A549 (cell line): ENCODE results near the gene DHX30. TPM values are rescaled to one million over a fixed set of nuclear protein-coding genes. Genes with fewer than 3 reads are reported as not detected.

ENCODE experiments used
- ATAC-seq, 2 experiments: fragments of 200-7000 bp in 1 of 2; fragments of >200 bp in 1 of 2; cut with Nextera tagmentation in 1 of 2; cut with Tn5 transposase in 1 of 2; 3 replicates each; pipeline versions ENCODE4 v1.8.0 to v1.9.1; 2018 to 2020; ENCODE audit warnings: mild to moderate bottlenecking in 1 of 2, moderate library complexity in 1 of 2
- CTCF ChIA-PET: fragments of 300-600 bp; sonication (Branson Sonifier 250); formaldehyde crosslinking; extraction: SDS; loops from one replicate; lab custom pipeline; 2021; ENCODE audit warnings: antibody characterized with exemption, inconsistent platforms; lab: Yijun Ruan, JAX
- POLR2A ChIA-PET: fragments of 350-600 bp; formaldehyde crosslinking; extraction: SDS; loops from one replicate; lab custom pipeline; 2021; ENCODE audit warnings: antibody characterized with exemption, inconsistent platforms; lab: Yijun Ruan, JAX
- DNase-seq, 2 experiments: peaks; one replicate each; pipeline versions ENCODE4 v3.0.0 to v3.0.0-alpha.2; 2011 to 2016; ENCODE audit warnings: low read depth in 1 of 2, low spot score in 1 of 2
- FAIRE-seq: peaks from 2 replicates; lab custom pipeline; 2011; peaks lifted over from hg19 to GRCh38; lab: Jason Lieb, UNC
- H3K27ac ChIP-seq, 2 experiments: fragments of >200 bp; sonication (Bioruptor Twin); formaldehyde crosslinking; 3 replicates each; pipeline ENCODE4 v1.5.1; 2016 to 2017
- H3K4me1 ChIP-seq: fragments of >200 bp; sonication (Bioruptor Twin); formaldehyde crosslinking; 3 replicates; pipeline ENCODE4 v1.6.1; 2016
- H3K4me2 ChIP-seq: fragments of >200 bp; sonication (Bioruptor Twin); formaldehyde crosslinking; 3 replicates; pipeline ENCODE4 v1.6.1; 2016
- H3K4me3 ChIP-seq: fragments of >200 bp; sonication (Bioruptor Twin); formaldehyde crosslinking; 3 replicates; pipeline ENCODE4 v1.5.1; 2016
- H3K9me3 ChIP-seq: fragments of >200 bp; sonication (Bioruptor Twin); formaldehyde crosslinking; 3 replicates; pipeline ENCODE4 v1.6.1; 2016
- CBX2 ChIP-seq: fragments of 200-600 bp; sonication (generic); IDR thresholded peaks from 2 replicates; pipeline ENCODE4 v1.6.1; 2016; ENCODE audit warnings: low read depth, mild to moderate bottlenecking, borderline replicate concordance
- CHD2 ChIP-seq: fragments of 150-350 bp; IDR thresholded peaks from 2 replicates; pipeline ENCODE4 v1.6.1; 2014; ENCODE audit warnings: low read length; ENCODE audit not compliant: partially characterized antibody
- EHF ChIP-seq: fragments of 250-450 bp; sonication (Bioruptor Pico); IDR thresholded peaks from 2 replicates; pipeline ENCODE4 v1.5.0; 2020; ENCODE audit warnings: mild to moderate bottlenecking
- EHMT2 ChIP-seq: fragments of 200-600 bp; sonication (generic); IDR thresholded peaks from 2 replicates; pipeline ENCODE4 v1.6.1; 2016; ENCODE audit warnings: antibody characterized with exemption, low read depth, mild to moderate bottlenecking, moderate library complexity
- FOXS1 ChIP-seq: fragments of 250-450 bp; sonication (Bioruptor Pico); IDR thresholded peaks from 2 replicates; pipeline ENCODE4 v1.5.0; 2020; ENCODE audit warnings: mild to moderate bottlenecking, moderate library complexity
- GATA3 ChIP-seq: IDR thresholded peaks from 2 replicates; pipeline ENCODE4 v1.6.1; 2012; ENCODE audit warnings: borderline replicate concordance
- HES2 ChIP-seq: fragments of >200 bp; sonication (Bioruptor Twin); formaldehyde crosslinking; IDR thresholded peaks from 2 replicates; pipeline ENCODE4 v1.6.1; 2016
- HEYL ChIP-seq: fragments of 250-450 bp; sonication (Bioruptor Pico); IDR thresholded peaks from 2 replicates; pipeline ENCODE4 v1.8.0; 2021; ENCODE audit warnings: mild to moderate bottlenecking, moderate library complexity
- HOXB5 ChIP-seq: fragments of 250-450 bp; sonication (Bioruptor Pico); IDR thresholded peaks from 2 replicates; pipeline ENCODE4 v1.5.0; 2020; ENCODE audit warnings: mild to moderate bottlenecking, moderate library complexity
- JUN ChIP-seq, 2 experiments: fragments of >200 bp; sonication (Bioruptor Twin); formaldehyde crosslinking; IDR thresholded peaks; 2 replicates in 1 of 2; 3 replicates in 1 of 2; pipeline ENCODE4 v1.6.1; 2016 to 2017
- KDM1A ChIP-seq: fragments of 200-600 bp; sonication (generic); IDR thresholded peaks from 2 replicates; pipeline ENCODE4 v1.6.1; 2016; ENCODE audit warnings: low read depth, mild to moderate bottlenecking
- MAFK ChIP-seq: fragments of 450-650 bp; IDR thresholded peaks from 2 replicates; pipeline ENCODE4 v1.6.1; 2014; ENCODE audit not compliant: partially characterized antibody
- MAX ChIP-seq: IDR thresholded peaks from 2 replicates; pipeline ENCODE4 v1.6.1; 2012
- MYC ChIP-seq: IDR thresholded peaks from 2 replicates; pipeline ENCODE4 v1.6.1; 2012; ENCODE audit warnings: mild to moderate bottlenecking, inconsistent platforms, low read length, improper control_type of control experiment, borderline replicate concordance
- NPAS2 ChIP-seq: fragments of 250-450 bp; sonication (Bioruptor Pico); IDR thresholded peaks from 2 replicates; pipeline ENCODE4 v1.8.0; 2022; ENCODE audit warnings: mild to moderate bottlenecking, moderate library complexity, borderline replicate concordance
- PBX3 ChIP-seq: IDR thresholded peaks from 2 replicates; pipeline ENCODE4 v1.6.1; 2012
- PHF8 ChIP-seq: fragments of 200-600 bp; sonication (generic); IDR thresholded peaks from 2 replicates; pipeline ENCODE4 v1.6.1; 2016; ENCODE audit warnings: low read depth, mild to moderate bottlenecking, antibody characterized with exemption, moderate library complexity, borderline replicate concordance
- POLR2A ChIP-seq: IDR thresholded peaks from 2 replicates; pipeline ENCODE4 v1.6.1; 2012; ENCODE audit warnings: mild to moderate bottlenecking, low read length
- RAD21 ChIP-seq, 2 experiments: fragments of >200 bp in 1 of 2; sonication (Bioruptor Twin) in 1 of 2; formaldehyde crosslinking in 1 of 2; IDR thresholded peaks in 1 of 2; conservative IDR thresholded peaks in 1 of 2; 2 replicates in 1 of 2; 3 replicates in 1 of 2; pipeline ENCODE4 v1.6.1; 2012 to 2018; ENCODE audit warnings: inconsistent platforms in 1 of 2
- ZC3H11A ChIP-seq: fragments of 450-650 bp; IDR thresholded peaks from 2 replicates; pipeline ENCODE4 v1.6.1; 2014; ENCODE audit warnings: antibody characterized with exemption, mild to moderate bottlenecking
- ZFP36 ChIP-seq: fragments of 450-650 bp; IDR thresholded peaks from 2 replicates; pipeline ENCODE4 v1.6.1; 2014; ENCODE audit warnings: borderline replicate concordance; ENCODE audit not compliant: partially characterized antibody
- ZNF302 ChIP-seq: fragments of 250-450 bp; sonication (Bioruptor Pico); IDR thresholded peaks from 2 replicates; pipeline ENCODE4 v1.9.0; 2021; ENCODE audit warnings: inconsistent platforms, mild to moderate bottlenecking, moderate library complexity
- WGBS: methylation state at CpG from one replicate; pipeline ENCODE4 v1.1.6; 2017; ENCODE audit errors: missing lambda C conversion rate; 5-methylcytosine and 5-hydroxymethylcytosine counted together
- polyA plus RNA-seq, 4 experiments: library from polyadenylated mRNA; depleted of rRNA in 3 of 4; stranded (reverse); fragments of >200 nt; fragmentation: RNase III in 1 of 4; extraction: RNeasy Plus Mini Kit Qiagen cat#74134 plus additional on column Dnase treatment in 1 of 4; gene quantifications; 2 replicates in 3 of 4; 3 replicates in 1 of 4; pipeline ENCODE4 v1.2.3, GENCODE V29; 2011 to 2017
- TF ChIP-seq, protein P1 (sequence below): fragments of 450-650 bp; IDR thresholded peaks from 2 replicates; pipeline ENCODE4 v1.6.1; 2014; ENCODE audit warnings: antibody characterized with exemption
- TF ChIP-seq, protein P2 (sequence below): fragments of 200-600 bp; sonication (generic); IDR thresholded peaks from 2 replicates; pipeline ENCODE4 v1.6.1; 2016; ENCODE audit warnings: antibody characterized with exemption, mild to moderate bottlenecking, moderate library complexity

Gene DHX30
- polyA plus RNA-seq, 2 of the 4 experiments (the other 2 are of a cell fraction) = 40.5 to 44.6 TPM

DNA sequence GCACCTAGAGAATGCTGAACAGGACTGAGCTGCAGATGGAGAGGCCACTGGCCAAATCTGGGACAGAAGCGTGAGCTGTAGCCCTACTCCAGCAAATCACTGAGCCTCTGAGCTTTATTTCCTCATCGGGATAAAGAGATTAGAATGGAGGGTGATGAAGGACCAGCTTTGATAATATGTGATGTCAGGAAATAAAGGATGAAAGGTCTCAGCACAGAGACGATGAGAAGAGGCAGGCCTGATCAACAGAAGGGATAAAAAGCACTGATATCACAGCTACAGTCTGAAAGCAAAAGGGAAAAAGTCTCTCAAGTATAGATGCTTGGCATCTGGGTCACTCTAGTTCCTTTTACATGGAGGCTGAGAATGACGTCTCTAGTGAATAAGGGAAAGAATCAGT lies 70.0 kb downstream of the DHX30 start:
- CTCF ChIA-PET = interaction anchor here (1.0 to 1.6 kb wide), 2 partner anchors 8 to 116 kb away, joined by 3 to 5 read pairs; no protein-coding TSS in a partner anchor

DNA sequence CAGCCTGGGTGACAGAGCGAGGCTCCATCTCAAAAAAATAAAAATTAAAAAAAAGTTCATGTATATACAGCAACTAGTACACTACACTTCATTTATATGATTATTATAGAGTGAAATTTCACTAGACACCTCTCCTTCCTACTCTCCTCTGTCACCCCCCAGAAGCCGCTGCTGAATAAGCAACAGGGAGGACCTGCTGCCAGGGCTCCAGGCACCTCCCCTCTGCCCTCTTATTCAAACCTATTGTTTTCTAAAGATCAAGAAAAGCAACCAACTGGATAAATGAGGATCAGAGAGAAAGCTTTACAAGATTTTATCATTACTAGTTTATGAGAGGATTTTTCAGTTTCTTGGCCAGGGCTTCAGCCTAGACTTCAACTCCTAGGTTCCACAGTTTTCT lies 71.5 kb downstream of the DHX30 start:
- Histone ChIP-seq H3K4me2 (no peak overlapping the region), H3K4me3 (no peak overlapping the region), H3K9me3 (no peaks in the 10 kb centered on the region), H3K4me1 (no peaks in the 10 kb centered on the region), H3K27ac (no peak overlapping the region)
- TF ChIP-seq FOXS1 = no peak
- TF ChIP-seq CBX2 = no peak
- TF ChIP-seq ZNF302 (CRISPR knock-in tag) = no peak
- no peak for TF ChIP-seq ZFP36
- TF ChIP-seq, protein P1, sequence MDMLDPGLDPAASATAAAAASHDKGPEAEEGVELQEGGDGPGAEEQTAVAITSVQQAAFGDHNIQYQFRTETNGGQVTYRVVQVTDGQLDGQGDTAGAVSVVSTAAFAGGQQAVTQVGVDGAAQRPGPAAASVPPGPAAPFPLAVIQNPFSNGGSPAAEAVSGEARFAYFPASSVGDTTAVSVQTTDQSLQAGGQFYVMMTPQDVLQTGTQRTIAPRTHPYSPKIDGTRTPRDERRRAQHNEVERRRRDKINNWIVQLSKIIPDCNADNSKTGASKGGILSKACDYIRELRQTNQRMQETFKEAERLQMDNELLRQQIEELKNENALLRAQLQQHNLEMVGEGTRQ = no peak
- TF ChIP-seq GATA3 = no peak
- no peak for TF ChIP-seq HEYL (CRISPR knock-in tag)
- TF ChIP-seq EHF (CRISPR knock-in tag) = no peak
- TF ChIP-seq KDM1A = no peak
- WGBS = 98% methylated on average over 2 of the region's 2 CpGs
- ATAC-seq = no peak
- no peak for DNase-seq
- POLR2A ChIA-PET = no interaction called here
- no peak for FAIRE-seq
- CTCF ChIA-PET = interaction anchor here (0.9 to 1.6 kb wide), 3 partner anchors 8 to 9 kb away, joined by 3 to 5 read pairs (median 5); no protein-coding TSS in a partner anchor

More for the DNA sequence above, 70.0 kb downstream of the DHX30 start:
- H3K4me2 ChIP-seq = no peak overlapping the region
- TF ChIP-seq ZC3H11A = no peak
- no peak for TF ChIP-seq RAD21 (conservative IDR thresholded peaks at IDR 0.05 in 1 of 2, IDR thresholded peaks at IDR 0.05 in 1 of 2)
- no peak for TF ChIP-seq MAFK
- TF ChIP-seq CBX2 = no peak
- no peak for TF ChIP-seq MYC
- no peak for TF ChIP-seq EHMT2
- no peak for TF ChIP-seq PBX3
- TF ChIP-seq FOXS1 = no peak
- no peak for TF ChIP-seq HES2
- no peak for TF ChIP-seq PHF8
- no peak for TF ChIP-seq HOXB5 (CRISPR knock-in tag)
- TF ChIP-seq CHD2 = no peak
- no peak for TF ChIP-seq NPAS2
- TF ChIP-seq, protein P2, sequence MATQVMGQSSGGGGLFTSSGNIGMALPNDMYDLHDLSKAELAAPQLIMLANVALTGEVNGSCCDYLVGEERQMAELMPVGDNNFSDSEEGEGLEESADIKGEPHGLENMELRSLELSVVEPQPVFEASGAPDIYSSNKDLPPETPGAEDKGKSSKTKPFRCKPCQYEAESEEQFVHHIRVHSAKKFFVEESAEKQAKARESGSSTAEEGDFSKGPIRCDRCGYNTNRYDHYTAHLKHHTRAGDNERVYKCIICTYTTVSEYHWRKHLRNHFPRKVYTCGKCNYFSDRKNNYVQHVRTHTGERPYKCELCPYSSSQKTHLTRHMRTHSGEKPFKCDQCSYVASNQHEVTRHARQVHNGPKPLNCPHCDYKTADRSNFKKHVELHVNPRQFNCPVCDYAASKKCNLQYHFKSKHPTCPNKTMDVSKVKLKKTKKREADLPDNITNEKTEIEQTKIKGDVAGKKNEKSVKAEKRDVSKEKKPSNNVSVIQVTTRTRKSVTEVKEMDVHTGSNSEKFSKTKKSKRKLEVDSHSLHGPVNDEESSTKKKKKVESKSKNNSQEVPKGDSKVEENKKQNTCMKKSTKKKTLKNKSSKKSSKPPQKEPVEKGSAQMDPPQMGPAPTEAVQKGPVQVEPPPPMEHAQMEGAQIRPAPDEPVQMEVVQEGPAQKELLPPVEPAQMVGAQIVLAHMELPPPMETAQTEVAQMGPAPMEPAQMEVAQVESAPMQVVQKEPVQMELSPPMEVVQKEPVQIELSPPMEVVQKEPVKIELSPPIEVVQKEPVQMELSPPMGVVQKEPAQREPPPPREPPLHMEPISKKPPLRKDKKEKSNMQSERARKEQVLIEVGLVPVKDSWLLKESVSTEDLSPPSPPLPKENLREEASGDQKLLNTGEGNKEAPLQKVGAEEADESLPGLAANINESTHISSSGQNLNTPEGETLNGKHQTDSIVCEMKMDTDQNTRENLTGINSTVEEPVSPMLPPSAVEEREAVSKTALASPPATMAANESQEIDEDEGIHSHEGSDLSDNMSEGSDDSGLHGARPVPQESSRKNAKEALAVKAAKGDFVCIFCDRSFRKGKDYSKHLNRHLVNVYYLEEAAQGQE = no peak
- no peak for TF ChIP-seq POLR2A
- TF ChIP-seq JUN (IDR thresholded peaks at IDR 0.05) = no peak
- TF ChIP-seq MAX = no peak
- TF ChIP-seq, all 56 proteins: peak for 0
- no peak for FAIRE-seq
- ATAC-seq = no peak
- POLR2A ChIA-PET = no interaction called here
- Histone ChIP-seq H3K4me3 (no peak overlapping the region), H3K9me3 (no peaks in the 10 kb centered on the region), H3K4me1 (no peaks in the 10 kb centered on the region), H3K27ac (no peak overlapping the region)
- 90% methylated on average over 4 of the region's 4 CpGs for WGBS
- no peak for DNase-seq
